Measurements from ENCODE around the gene ARRB1. TPM values are rescaled to one million over a fixed set of nuclear protein-coding genes. Genes with fewer than 3 reads are reported as not detected.

ARRB1 gene
- total and polyA plus RNA-seq, 9 of the 15 experiments (the other 6 are each of a cell fraction or from before 2014, with no cell fraction given) = 6.6 to 45.4 (median 28.5) TPM

DNA sequence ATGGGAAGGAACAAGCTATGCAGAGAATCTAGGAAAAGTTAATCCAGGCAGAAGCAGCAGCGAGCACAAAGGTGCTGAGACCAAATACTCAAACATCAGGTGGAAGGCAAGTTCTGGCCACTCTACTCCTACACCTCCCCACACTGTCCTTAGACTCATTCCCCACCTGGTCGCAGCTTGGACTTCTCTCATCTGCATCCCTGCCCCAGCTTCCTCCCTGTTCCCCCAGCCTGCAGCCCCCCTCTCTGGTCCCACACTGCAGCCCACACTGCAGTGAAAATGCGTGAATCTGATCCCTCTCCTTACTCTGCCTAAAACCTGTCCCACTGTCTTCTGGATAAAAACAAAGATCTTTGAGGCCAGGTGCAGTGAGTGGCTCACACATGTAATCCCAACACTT is 101.8 kb downstream of the ARRB1 start (continued):
- TF ChIP-seq NR2C2 (CRISPR knock-in tag; IDR thresholded peaks at IDR 0.05) = no peak
- no peak for TF ChIP-seq NR2C2 (tag; IDR thresholded peaks at IDR 0.05)
- no peak for TF ChIP-seq HNRNPH1 (optimal IDR thresholded peaks at IDR 0.05; ENCODE audit: low read depth, low read length)
- TF ChIP-seq RBM25 (IDR thresholded peaks at IDR 0.05; ENCODE audit: low read depth, low read length, severe bottlenecking) = no peak
- TF ChIP-seq, protein P1, sequence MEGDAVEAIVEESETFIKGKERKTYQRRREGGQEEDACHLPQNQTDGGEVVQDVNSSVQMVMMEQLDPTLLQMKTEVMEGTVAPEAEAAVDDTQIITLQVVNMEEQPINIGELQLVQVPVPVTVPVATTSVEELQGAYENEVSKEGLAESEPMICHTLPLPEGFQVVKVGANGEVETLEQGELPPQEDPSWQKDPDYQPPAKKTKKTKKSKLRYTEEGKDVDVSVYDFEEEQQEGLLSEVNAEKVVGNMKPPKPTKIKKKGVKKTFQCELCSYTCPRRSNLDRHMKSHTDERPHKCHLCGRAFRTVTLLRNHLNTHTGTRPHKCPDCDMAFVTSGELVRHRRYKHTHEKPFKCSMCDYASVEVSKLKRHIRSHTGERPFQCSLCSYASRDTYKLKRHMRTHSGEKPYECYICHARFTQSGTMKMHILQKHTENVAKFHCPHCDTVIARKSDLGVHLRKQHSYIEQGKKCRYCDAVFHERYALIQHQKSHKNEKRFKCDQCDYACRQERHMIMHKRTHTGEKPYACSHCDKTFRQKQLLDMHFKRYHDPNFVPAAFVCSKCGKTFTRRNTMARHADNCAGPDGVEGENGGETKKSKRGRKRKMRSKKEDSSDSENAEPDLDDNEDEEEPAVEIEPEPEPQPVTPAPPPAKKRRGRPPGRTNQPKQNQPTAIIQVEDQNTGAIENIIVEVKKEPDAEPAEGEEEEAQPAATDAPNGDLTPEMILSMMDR (IDR thresholded peaks at IDR 0.05 in 2 of 3, conservative IDR thresholded peaks at IDR 0.05 in 1 of 3; ENCODE audit: insufficient read depth in 2 of 3, low read depth in 1 of 3, low read length in 3 of 3) = no peak
- no peak for TF ChIP-seq ZNF707 (CRISPR knock-in tag; conservative IDR thresholded peaks at IDR 0.05)
- TF ChIP-seq, protein P2, sequence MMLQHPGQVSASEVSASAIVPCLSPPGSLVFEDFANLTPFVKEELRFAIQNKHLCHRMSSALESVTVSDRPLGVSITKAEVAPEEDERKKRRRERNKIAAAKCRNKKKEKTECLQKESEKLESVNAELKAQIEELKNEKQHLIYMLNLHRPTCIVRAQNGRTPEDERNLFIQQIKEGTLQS (IDR thresholded peaks at IDR 0.05) = no peak
- TF ChIP-seq, protein P2 (CRISPR knock-in tag; conservative IDR thresholded peaks at IDR 0.05) = no peak
